Frontal cortex (tissue), 4 donors: ENCODE data around the gene TCF15. TPM values are rescaled to one million over a fixed set of nuclear protein-coding genes. Genes with fewer than 3 reads are reported as not detected.

Source experiments
- DNase-seq, 2 donors: peaks; one replicate each; pipeline ENCODE4 v3.0.0; 2012; ENCODE audit warnings: low spot score in 2 of 2
- FAIRE-seq: peaks from 2 replicates; lab custom pipeline; 2012; peaks lifted over from hg19 to GRCh38; lab: Jason Lieb, UNC
- total RNA-seq: library from RNA; depleted of rRNA; stranded (reverse); fragments of >200 nt; gene quantifications from one replicate; pipeline ENCODE4 v1.2.3, GENCODE V29; 2014
- donor health status: control.
- donor health status: control.
- donor health status: control.

TCF15 gene
- total RNA-seq, 1 donor from 2014 or later, result under 0.01 TPM

GRCh38 chr20:617934-618690, 8.0 kb upstream of the TCF15 start:
- FAIRE-seq, result no peak
- DNase-seq, result no peak

GRCh38 chr20:615514-615913, 5.4 kb upstream of the TCF15 start:
- DNase-seq (no peak), FAIRE-seq (no peak)

GRCh38 chr20:611843-612185, 1.7 kb upstream of the TCF15 start:
- DNase-seq (no peak), FAIRE-seq (no peak)

- DNase-seq (no peak), FAIRE-seq (no peak)
These were observed 1.1 kb upstream of the TCF15 start for GRCh38 chr20:611047-611842.

- FAIRE-seq, result no peak
- DNase-seq, result no peak
These were observed 641 bp downstream of the TCF15 start for GRCh38 chr20:609371-609964.

- no peak for DNase-seq
- no peak for FAIRE-seq
These were observed 1.1 kb downstream of the TCF15 start for GRCh38 chr20:608970-609369.

- no peak for DNase-seq
- FAIRE-seq, result no peak
These were observed 2.6 kb downstream of the TCF15 start for GRCh38 chr20:607476-607875.

GRCh38 chr20:605237-605636, 4.9 kb downstream of the TCF15 start:
- no peak for FAIRE-seq
- DNase-seq, result no peak

- FAIRE-seq, result no peak
These were observed 6.9 kb downstream of the TCF15 start for GRCh38 chr20:603116-603640.

GRCh38 chr20:602111-602970, 7.8 kb downstream of the TCF15 start:
- FAIRE-seq, result no peak
- DNase-seq, result no peak

More at GRCh38 chr20:603116-603640, 6.9 kb downstream of the TCF15 start:
- DNase-seq, result no peak

- DNase-seq (no peak), FAIRE-seq (no peak)
These were observed 9.4 kb downstream of the TCF15 start for GRCh38 chr20:600736-601135.

- FAIRE-seq, result no peak
- no peak for DNase-seq
These were observed 10.0 kb downstream of the TCF15 start for GRCh38 chr20:600141-600540.

- DNase-seq (no peak), FAIRE-seq (no peak)
These were observed 11.8 kb downstream of the TCF15 start for GRCh38 chr20:598133-598850.

GRCh38 chr20:597560-597959, 12.5 kb downstream of the TCF15 start:
- DNase-seq (no peak), FAIRE-seq (no peak)

GRCh38 chr20:595330-596308, 14.5 kb downstream of the TCF15 start:
- DNase-seq (no peak), FAIRE-seq (no peak)

- FAIRE-seq (no peak), DNase-seq (no peak)
These were observed 17.6 kb downstream of the TCF15 start for GRCh38 chr20:592506-592905.

GRCh38 chr20:591941-592340, 18.2 kb downstream of the TCF15 start:
- no peak for DNase-seq
- no peak for FAIRE-seq
